ENCODE results near the gene TBL1XR1. TPM values are rescaled to one million over a fixed set of nuclear protein-coding genes. Genes with fewer than 3 reads are reported as not detected.

TBL1XR1 gene
- total RNA-seq, 2 donors from 2014 or later = 202 to 226 TPM

DNA sequence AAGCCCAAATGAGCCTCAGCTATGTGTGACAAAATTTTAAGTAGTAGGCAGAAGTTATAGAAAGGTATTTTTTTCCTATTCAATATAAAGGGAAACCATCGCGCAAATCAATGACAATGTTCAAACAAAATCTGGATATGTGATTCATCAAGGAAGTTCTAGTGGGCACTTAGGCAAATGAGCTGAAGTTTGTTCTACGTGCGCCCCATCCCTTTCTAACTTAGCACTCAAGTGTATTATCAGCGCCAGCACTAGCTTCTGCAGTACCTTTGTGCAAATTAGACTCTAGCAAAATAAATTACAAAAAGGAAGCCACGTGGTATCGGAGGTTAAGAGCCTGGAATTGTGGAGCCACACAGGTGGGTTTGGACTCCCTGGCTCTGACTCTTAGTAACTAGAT lies 91.1 kb downstream of the TBL1XR1 start:
- Histone ChIP-seq H3K9me3 (no peaks in the 10 kb centered on the region), H3K36me3 (no peaks in the 10 kb centered on the region), H3K4me1 (peaks cover 3% of the 10 kb centered on the region), H3K4me3 (no peak overlapping the region), H3K27me3 (no peaks in the 10 kb centered on the region), H3K9ac (ENCODE audit: low read depth in 2 of 2, low read length in 2 of 2) (no peak overlapping the region), H3K27ac (no peak overlapping the region)
- TF ChIP-seq CTCF (IDR thresholded peaks at IDR 0.05) = no peak
- DNase-seq = no peak
- intact Hi-C loops (cut with DNase I) = no loop called here

DNA sequence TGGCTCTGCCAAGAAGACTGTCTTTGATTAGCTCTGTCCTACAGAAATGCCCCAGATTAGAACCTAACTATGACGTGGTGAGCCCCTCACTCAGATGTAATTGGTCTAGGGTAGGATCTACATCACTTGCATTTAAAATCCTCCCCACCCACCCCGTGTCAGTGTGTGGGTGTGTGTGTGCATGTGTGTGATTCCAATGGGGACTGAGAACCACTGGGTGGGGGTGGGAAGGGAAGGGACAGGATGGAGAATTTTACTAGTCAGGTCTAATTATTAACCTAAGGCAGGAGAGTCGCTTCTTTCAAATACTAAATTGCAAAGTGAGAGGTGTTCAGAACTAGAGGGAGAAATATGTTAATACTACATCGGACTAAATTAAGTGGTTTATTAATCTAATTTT lies 91.7 kb downstream of the TBL1XR1 start:
- no peak for DNase-seq
- H3K9ac ChIP-seq (ENCODE audit: low read depth in 2 of 2, low read length in 2 of 2) = no peak overlapping the region
- no peak for TF ChIP-seq CTCF (IDR thresholded peaks at IDR 0.05)
- H3K4me1 ChIP-seq = peaks cover 3% of the 10 kb centered on the region
- H3K4me3 ChIP-seq = no peak overlapping the region
- H3K27me3 ChIP-seq = no peaks in the 10 kb centered on the region
- no peak overlapping the region for H3K27ac ChIP-seq
- H3K9me3 ChIP-seq = no peaks in the 10 kb centered on the region
- no peaks in the 10 kb centered on the region for H3K36me3 ChIP-seq
- intact Hi-C loops (cut with DNase I) = no loop called here

DNA sequence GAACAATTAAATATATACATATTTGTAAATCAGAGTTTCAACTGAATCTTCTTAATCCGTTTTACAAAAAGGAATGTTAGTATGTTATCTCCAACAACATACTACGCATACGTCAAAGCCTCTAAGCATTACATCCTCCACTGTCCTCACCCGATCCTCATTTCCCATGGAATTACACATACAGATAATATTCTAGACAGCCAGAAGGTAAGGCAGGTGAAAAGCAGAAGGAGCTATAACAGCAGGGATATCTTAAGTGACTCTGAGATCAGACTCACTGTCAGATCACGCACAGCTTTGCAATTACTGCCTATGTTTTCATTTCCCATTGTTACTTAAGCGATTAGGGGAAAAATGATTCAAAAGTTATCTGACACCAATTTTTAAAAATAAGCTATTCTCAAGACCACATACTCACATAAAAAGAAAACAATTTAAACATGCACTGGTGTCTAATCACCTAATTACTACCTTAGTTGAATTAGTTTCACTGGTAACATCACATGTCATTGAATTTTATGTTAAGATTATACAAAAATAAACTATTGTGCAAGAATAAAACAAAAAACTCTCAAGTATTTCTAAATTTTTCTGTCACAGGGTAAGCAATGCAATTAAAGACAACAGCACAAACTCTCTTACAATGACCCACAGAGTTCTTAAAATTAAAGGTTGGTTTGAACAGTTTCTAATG lies 92.8 kb downstream of the TBL1XR1 start:
- TF ChIP-seq CTCF (IDR thresholded peaks at IDR 0.05) = no peak
- Histone ChIP-seq H3K4me3 (no peak overlapping the region), H3K9ac (ENCODE audit: low read depth in 2 of 2, low read length in 2 of 2) (no peak overlapping the region), H3K27ac (no peak overlapping the region), H3K27me3 (no peaks in the 10 kb centered on the region), H3K36me3 (no peaks in the 10 kb centered on the region), H3K9me3 (no peaks in the 10 kb centered on the region), H3K4me1 (peaks cover 3% of the 10 kb centered on the region)
- intact Hi-C loops (cut with DNase I) = no loop called here
- no peak for DNase-seq

DNA sequence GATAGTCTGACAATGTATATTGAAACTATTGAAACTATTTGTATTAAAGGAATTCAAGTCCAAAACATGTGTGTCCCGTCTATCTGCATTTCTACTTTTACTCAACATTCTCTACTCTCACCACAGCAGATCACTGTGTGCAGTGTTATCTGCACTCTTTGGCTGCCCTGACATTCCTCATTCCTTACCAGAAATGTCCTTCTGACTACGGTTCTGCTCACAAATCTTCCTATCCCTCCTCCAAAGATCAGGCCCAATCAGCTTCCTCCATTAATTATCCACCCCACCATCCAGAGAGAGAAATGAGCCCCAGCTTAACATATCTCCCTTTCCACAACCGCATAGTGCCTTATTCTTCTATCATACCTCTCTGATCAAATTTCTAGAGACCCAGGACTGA lies 94.7 kb downstream of the TBL1XR1 start:
- H3K4me3 ChIP-seq = no peak overlapping the region
- no peaks in the 10 kb centered on the region for H3K27me3 ChIP-seq
- no peaks in the 10 kb centered on the region for H3K36me3 ChIP-seq
- no peak overlapping the region for H3K27ac ChIP-seq
- no peaks in the 10 kb centered on the region for H3K9me3 ChIP-seq
- H3K4me1 ChIP-seq = peaks cover 3% of the 10 kb centered on the region
- DNase-seq = no peak
- intact Hi-C loops (cut with DNase I) = no loop called here
- TF ChIP-seq CTCF (IDR thresholded peaks at IDR 0.05) = no peak
- no peak overlapping the region for H3K9ac ChIP-seq (ENCODE audit: low read depth in 2 of 2, low read length in 2 of 2)

DNA sequence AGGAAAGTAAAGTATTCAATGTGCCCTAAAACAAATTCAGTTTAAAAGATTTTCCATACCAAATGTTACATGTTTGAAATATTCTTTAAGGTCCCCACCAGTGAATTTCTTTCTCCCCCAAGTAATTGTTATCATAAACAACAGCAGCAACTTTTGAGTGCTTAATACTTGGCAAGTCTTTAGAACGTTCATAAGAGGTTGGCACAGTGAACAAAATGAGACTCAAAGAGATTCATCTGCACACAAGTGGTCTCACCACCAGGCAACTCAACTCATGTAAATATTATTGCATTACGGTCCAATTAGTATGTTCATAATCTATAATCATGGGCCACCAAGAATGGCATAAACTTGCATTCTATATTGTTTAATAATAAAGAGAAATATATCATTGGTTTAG lies 98.7 kb downstream of the TBL1XR1 start:
- intact Hi-C loops (cut with DNase I) = no loop called here
- TF ChIP-seq CTCF (IDR thresholded peaks at IDR 0.05) = no peak
- H3K9ac ChIP-seq (ENCODE audit: low read depth in 2 of 2, low read length in 2 of 2) = no peak overlapping the region
- H3K4me1 ChIP-seq = no peaks in the 10 kb centered on the region
- H3K27ac ChIP-seq = no peak overlapping the region
- H3K4me3 ChIP-seq = no peak overlapping the region
- H3K36me3 ChIP-seq = no peaks in the 10 kb centered on the region
- H3K27me3 ChIP-seq = no peaks in the 10 kb centered on the region
- H3K9me3 ChIP-seq = no peaks in the 10 kb centered on the region
- no peak for DNase-seq
